Measurements from ENCODE around the gene NR4A3.
A peak's percentile ranks its signal among the peaks of the same experiment; 100 is the strongest.

The NR4A3 gene

DNA sequence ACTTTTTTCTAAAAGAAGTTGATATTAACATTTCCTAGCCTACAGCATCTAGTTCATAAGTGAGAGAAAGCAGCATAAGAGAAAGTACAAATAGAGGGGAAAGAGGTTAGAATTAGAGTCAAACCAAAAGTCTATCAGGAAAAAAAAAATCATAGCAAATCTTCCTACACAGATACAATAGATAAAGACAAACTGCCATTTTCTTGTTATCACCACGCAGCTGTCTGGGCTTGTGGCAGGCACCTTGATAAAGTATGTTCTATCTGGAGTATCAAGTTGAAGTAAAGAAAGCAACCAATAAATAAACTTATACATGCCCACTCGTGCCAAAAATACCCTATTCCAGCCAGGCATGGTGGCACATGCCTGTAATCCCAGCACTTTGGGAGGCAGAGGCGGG, 5.3 kb upstream of the NR4A3 start:
- no peak for DNase-seq

DNA sequence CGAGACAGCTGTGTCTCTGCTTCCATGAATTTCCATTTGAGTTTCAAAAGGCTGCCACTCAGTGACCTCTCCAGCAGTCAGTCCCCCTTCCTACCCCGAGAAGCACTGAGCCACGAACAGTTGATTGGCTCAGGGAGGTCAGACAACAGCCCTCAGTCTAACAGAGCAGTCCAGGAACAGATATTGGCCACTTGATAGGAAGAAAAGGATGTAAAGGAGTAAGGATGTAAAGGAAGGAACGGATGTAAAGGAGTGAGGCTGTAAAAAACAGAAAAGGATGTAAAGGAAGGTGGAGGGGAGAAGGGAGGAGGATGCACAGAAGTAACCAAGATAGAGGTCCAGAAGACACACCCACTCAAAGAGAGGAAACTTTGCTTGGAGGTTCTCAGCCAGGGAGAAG, 3.2 kb upstream of the NR4A3 start:
- no peak for DNase-seq

DNA sequence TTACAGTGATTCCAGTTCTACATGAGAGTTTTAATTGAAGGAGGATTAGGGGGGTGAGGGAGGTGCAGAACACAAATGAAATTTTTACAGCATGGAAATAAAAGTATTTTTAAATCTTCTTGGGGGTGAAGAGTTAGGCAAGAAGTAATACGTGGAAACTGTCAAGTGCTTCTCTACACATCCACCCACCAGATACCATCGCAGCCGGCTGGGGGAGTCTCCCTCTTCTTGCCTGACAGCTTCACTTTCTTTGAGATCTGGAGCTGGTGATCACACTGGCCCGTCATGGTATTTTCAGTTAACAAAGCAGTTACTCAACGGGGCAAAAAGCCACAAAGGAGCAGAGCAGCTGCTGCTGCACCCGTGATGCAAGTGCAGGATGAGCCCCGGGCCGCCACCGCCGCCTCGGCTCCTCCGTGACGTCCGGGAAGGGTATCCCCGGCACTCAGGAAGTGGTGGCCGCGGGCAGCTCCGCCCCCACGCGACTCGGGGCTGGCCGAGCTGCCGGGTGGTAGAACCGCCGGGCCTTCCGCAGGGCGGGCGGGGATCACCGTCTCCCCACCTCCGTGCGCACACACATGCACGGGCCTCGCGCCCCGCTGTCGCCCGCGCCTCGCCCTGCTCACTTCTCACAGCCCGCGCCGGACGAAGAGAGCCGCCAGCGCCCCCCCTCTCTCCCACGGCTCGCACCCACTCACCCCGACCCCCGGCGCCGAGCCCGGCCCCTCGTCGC, 2.4 kb upstream of the NR4A3 start:
- DNase-seq: peak; percentile 78

DNA sequence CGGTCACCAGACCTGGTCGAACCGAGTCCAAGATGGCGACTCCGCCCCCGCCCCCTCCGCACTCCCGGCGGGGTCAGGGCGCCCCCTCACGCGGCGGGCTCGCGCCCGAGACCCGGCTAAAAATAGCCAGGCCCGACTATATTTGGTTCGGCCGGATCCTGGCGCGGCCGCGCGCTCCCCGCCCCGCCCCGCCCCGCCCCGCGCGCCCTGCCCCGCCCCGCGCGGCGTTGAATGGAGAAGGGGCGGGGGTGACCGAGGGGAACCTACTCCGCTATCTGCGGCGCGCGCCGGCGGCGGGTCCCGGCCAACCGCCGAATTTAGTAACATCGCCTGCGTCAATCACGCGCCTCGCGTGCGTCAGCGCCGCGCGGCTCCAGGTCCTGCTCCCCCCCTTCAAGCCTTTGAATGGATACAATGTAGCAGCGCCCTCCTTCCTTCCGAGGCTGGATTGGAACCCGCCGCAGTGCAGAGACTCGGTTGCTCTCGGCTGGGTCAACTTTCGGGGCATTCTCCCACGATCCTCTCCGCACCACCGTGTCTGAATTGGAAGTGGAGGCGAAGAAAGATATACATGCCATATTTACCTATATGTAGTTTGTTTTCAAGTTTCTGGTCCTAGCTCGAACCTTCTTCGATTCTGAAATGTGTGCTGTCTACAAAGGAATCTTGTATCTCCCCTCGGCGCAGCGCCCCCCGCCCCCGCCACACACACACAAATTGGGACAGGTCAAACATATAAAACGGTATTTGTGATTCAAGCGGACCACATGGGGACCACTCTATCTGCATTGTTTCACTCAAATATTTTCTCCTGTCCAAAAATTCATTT, 1.6 kb upstream of the NR4A3 start:
- peak; percentile 94 for DNase-seq

DNA sequence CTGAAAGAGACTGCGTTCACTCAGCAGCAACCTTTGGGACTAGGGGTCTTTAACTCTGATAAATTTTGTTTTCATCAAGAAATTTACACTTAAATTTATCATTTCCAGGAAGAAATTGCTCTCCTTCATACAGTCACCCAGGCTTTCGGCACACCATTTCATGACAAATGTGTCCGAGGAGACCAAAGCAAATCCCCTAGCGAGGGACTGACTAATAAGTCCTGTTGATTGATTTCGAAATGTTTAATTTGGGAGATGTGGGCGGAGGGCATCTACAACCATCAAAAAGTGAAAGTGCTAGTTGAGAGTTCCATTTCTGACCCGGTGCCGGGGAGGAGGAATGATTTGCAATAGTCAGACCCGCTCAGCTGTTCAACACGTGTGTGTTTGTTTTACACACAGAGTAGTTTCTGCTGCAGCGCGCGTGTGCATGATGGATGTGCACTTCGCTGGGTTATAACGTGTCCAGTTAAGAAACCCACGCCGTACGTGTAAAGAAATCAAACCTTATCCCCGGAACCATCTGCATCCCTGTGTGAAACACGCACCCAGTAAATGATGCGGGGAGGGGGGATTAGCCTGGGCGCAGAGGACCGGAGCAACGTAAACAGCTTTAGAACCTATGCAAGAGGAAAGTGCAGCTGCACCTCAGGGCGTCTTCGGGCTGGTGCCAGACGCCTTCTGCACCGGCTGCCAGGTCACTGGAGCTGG, 845 bp upstream of the NR4A3 start:
- DNase-seq: peak; percentile 52

DNA sequence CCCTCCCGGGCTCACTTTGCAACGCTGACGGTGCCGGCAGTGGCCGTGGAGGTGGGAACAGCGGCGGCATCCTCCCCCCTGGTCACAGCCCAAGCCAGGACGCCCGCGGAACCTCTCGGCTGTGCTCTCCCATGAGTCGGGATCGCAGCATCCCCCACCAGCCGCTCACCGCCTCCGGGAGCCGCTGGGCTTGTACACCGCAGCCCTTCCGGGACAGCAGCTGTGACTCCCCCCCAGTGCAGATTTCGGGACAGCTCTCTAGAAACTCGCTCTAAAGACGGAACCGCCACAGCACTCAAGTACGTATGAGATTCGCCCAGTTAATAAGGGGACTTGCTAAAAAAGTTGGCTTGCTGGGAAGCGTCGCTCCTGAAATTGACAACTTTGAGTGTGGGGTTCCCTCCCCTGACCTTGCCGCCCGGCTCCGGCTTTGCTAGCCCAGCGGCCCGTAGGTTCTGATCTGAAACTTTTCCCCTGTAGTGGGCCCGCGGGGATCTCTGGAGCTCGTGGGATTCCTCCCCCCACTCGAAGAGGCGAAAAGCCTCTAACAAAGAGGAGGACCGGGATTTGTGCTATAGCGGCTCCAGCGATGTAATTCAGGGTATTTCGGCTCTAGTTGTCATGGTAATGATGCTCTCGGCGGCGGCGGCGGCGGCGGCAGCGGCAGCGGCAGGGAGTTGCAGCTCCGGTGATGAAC, 572 bp downstream of the NR4A3 start:
- DNase-seq: peak; percentile 29

DNA sequence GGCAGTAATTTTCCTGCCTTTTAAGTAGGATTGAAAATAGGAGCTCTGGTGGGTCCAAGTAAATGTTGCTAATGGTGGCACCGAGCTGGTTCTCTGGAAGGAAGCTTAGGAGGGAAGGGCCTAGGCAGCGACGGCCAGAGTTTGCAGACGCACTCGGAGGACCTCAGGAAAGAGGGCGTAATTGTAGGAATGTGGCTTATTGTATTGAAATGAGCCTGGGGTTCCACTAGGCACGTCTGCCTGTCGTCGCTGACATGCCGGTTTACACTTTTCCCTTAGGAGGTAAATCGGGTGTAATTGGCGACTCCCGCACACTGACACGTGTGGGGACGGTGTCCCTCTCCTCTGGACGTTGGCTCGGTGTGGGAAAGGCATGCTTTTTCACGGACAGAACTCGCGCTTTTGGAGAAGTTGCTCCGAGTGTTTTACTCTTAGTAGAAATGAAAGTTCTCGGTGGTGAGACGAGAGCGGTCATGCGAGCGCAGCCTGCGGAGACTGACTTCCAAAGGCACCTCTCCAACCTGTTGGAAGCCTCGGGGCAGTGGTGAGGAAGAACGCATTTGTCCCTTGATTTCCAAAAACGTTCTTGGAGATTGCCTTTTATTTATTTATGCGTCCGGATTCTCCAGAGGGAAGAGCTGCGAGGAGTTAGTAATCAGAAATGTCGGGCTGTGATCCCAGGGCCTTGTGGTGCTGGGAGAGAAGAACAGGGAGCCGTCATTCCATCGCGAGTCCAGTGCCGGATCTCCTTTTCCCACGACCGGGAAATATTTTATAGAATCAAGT, 1.3 kb downstream of the NR4A3 start:
- DNase-seq: no peak

DNA sequence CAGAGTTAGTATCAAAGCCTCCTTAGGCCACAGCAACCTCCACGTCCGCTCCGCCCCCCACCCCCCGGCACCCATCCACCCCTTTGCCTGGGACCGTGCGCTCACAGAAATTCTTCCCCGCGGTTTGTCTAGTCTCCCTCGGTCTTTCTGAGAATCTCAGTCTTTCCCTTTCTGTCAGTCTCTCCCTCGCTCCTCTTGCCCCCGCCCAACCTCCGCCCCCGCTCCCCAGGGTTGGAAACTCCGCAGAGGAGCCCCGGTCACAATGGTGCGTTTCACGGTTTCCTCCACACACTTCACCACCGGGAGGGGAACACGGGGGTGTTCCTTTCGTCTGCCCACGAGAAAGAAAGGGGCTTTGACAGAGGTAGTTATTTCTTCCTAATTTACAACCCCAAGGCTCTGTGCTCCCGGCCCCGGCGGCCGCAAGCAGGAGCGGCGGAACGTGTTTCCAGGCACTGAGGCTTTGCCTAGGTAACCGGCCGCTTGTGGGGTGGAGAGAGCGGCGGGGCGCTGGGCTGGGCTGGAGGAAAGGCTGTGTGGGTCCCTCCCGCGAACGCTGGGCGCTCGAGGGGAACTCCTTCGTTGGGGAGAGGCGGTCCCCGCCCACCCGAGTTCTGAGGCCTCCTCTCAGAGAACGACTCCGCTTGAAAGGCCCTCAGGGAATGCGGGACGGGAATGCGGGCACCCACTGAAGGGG, 2.1 kb downstream of the NR4A3 start:
- peak; percentile 7 for DNase-seq

DNA sequence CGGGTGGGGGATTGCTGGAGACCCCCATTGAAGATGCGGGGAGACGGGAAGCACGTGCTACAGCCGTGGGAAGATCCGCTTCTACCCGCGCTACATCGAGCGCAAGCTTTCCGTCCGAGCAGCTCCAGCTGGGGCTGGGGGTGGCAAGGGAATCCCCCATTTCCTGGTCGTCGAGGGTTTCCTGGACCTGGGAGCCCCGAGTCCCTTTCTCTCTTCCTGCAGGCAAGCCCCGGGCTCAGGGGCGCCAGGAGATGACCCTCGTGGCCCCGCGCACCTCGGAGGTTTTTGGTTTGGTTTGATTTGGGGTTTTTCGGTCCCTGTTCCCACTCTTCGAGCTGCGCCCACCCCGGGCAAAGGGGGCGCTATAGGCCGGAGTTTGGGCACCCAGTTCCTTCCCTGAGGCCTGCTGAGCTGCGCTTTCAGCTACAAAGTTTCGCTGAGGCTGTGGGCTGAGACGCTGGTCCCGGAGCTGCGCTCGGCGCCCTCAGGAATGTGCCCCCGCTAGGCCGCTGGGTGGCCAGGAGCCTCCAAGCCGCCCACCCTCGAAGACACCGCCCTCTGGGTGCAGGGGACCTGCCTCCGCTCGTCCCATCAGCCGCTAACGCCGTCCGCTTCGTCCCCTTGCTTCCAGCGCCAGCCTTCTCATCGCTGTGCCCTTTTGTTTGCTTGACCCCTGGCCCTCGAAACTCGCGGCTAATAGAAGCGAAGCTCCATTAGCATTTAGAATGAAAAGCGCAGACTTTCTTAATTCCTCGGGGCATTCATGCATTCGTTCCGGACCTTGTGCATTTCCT, 2.9 kb downstream of the NR4A3 start:
- no peak for DNase-seq

DNA sequence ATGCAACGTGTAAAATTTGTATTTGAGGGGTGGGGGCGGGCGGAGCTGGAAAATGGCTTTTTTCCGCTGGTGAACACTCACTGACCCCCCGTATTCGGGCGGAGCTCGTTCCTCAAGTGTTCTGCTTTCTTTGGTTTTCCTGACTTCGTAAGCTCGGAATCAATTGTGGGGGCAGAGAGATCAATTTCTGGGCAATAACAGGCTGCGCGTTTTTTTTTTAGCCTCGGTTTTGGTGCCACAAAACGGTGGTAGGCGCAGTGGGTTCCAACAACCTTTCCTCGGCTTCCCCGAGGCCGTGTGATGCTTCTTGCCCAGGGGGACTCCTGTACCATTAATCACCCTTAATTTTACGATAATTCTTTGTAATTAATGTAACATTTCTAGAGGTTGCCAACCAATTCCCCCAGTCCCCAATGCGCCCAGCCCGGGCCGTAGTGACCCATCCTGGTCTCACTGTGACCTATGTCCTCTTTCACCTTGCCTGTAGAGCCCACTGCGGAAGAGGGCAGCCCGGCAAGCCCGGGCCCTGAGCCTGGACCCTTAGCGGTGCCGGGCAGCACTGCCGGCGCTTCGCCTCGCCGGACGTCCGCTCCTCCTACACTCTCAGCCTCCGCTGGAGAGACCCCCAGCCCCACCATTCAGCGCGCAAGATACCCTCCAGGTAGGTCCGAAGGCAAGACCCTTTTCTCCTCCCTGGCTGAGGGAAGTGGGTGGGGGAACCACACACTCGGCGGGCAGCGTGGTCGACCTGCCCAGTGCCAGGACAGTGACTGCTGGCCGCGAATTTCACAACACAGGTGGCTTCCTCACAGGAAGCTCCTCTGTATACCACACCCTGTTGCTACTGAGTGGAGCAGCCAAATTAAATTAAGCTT, 3.7 kb downstream of the NR4A3 start:
- no peak for DNase-seq

DNA sequence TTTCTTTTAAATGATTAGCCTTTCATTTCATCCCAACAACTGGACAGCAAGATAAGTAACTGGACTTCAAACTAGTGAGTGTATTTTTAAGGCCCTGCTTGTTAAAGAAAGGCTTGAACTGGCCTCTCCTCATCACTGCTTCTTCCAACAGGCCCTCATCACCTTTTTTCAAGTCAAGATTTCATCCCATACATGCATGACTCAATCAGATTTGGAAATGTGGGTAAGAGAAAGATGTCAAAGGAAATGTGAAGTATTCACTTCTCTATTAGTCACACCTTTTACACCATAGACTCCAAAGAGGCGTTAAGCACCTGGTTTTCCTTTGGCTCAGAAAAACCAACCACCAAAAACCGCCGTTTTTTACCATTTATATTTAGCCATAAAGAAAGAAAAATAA, 4.9 kb downstream of the NR4A3 start:
- no peak for DNase-seq

DNA sequence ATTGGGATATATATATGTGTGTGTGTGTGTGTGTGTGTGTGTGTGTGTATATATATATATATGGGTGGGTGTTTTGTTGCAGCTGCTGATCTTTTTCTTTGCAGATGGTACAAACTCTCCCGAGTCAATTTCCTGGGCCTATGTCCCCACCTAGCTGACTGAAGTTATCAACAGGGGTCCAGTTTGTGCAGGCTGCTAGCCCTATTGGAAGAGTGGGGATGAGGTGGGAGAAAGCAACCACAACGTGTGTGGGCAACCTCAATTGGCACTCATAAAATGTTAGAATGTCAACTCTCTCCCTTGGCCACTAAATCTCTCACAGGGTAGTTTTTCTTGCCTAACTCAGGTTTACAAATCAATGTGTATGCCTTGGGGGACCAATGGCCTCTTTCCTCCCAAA, 5.6 kb downstream of the NR4A3 start:
- no peak for DNase-seq

DNA sequence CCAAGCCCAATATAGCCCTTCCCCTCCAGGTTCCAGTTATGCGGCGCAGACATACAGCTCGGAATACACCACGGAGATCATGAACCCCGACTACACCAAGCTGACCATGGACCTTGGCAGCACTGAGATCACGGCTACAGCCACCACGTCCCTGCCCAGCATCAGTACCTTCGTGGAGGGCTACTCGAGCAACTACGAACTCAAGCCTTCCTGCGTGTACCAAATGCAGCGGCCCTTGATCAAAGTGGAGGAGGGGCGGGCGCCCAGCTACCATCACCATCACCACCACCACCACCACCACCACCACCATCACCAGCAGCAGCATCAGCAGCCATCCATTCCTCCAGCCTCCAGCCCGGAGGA, 6.3 kb downstream of the NR4A3 start:
- no peak for DNase-seq

DNA sequence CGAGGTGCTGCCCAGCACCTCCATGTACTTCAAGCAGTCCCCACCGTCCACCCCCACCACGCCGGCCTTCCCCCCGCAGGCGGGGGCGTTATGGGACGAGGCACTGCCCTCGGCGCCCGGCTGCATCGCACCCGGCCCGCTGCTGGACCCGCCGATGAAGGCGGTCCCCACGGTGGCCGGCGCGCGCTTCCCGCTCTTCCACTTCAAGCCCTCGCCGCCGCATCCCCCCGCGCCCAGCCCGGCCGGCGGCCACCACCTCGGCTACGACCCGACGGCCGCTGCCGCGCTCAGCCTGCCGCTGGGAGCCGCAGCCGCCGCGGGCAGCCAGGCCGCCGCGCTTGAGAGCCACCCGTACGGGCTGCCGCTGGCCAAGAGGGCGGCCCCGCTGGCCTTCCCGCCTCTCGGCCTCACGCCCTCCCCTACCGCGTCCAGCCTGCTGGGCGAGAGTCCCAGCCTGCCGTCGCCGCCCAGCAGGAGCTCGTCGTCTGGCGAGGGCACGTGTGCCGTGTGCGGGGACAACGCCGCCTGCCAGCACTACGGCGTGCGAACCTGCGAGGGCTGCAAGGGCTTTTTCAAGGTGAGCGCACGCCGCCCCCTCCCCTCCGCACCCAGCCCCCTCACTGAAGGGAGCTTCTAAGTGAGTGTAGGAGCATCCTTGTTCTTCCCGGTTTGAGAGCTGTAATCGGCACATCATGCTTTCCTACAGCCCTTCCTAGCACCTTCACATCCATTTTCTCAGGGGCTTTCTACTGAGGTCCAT, 6.9 kb downstream of the NR4A3 start:
- DNase-seq: no peak

DNA sequence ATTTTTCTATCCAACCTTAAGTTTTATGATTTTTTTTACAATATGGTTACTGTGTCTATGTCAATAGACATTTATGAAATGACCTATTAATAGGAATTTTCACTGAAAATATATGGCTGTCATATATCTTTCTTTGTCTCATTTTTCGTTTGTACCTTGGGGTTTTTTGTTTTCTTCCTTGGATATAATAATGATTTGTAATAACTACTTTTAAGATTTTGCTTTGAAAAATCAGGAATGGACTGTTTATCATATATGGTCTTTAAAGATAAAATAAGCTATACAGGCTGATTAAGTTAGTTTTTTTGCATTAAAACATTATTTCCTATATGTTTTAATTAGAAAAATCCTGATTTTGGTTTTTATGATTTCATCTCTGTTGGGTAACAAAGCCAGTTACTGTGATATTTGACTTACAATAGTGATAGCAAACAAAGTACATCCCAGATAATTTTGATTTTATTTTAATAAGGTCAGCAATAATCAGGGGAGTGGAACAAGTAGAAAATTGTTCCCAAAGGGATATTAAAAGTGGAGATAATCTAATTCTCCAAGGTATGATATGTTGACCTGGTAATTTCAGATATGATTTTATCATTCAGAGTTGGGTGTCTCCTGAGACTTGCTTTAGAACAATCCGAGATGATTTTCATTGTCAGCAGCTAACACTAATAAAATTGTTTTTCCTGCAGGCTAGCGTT, 10.3 kb downstream of the NR4A3 start:
- DNase-seq: no peak

DNA sequence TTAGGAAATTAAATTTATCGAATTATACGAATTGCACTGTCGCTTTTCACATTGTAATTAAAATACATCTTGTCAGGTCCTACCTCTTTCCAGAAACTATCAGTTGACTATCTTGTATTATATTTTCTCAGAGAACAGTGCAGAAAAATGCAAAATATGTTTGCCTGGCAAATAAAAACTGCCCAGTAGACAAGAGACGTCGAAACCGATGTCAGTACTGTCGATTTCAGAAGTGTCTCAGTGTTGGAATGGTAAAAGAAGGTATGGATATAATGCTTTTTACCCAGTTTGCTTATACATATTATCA, 10.8 kb downstream of the NR4A3 start:
- DNase-seq: no peak

DNA sequence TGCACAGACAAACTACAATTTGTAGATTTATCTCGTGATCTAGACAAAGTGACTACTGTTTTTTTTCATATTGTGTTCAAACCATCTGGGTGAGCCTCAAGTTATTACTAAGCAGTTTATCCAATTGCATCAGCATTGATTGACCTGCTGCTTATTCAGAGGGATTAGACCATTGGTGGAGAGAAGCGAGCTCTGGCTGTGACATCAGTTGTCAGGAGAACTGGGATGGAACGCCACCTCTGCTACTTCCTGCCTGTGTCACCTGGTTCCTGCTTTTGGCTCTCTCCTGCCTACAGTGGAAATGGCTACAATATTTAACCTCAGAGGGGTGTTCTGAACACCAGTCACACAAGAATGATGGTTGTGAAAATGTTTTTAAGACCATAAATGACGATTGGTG, 12.1 kb downstream of the NR4A3 start:
- DNase-seq: peak; percentile 9

DNA sequence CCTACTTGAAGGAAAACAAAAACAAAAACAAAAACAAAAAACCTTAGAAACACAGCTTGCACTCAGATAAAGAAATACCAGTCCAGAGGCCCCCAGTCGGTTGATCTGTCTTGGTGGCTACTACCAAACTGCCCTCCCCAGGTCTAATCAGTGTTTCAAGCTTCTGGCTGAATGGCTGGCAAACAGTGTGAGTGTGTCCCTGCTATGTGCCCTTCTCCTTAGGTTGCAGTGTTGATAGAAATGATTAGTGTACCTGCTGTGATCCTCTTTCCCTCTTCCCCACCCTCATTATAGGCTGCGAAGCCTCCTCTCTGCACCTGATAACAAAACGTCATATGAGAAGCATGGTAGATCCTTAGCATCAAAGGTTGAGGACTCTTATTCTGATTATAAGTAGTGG, 12.8 kb downstream of the NR4A3 start:
- peak; percentile 41 for DNase-seq

DNA sequence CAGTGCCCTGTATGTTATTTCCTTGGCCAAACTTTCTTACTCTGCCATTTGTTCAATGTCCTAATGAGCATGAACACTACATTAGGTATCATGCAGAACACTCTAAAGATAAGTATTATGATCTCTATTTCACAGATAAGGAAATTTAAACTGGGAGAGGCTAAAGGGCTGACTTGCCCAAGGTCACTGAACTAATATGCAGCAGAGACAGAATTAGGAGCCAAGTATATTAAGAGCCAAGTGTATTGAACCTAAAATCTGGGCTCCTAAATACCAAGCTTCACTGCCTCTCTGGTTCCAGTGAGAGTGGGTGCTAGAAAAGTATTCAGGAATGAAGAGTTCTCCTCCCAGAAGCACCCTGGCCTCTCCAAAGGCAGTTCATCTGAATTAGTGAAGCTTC, 13.5 kb downstream of the NR4A3 start:
- no peak for DNase-seq
